Activated naive CD8-positive, alpha-beta T cell (primary cell): ENCODE measurements around the gene CSNK2B.

Experiments used
- H3K27ac Mint-ChIP-seq: one replicate; pipeline ENCODE4 v1.8.0; 2021; ENCODE audit warnings: mixed read lengths
- H3K27me3 Mint-ChIP-seq: one replicate; pipeline ENCODE4 v1.8.0; 2021; ENCODE audit warnings: mixed read lengths
- H3K36me3 Mint-ChIP-seq: one replicate; pipeline ENCODE4 v1.8.0; 2021; ENCODE audit warnings: mixed read lengths
- H3K4me1 Mint-ChIP-seq: one replicate; pipeline ENCODE4 v1.8.0; 2021; ENCODE audit warnings: low read depth, mixed read lengths
- H3K4me3 Mint-ChIP-seq: one replicate; pipeline ENCODE4 v1.8.0; 2021; ENCODE audit warnings: mild to moderate bottlenecking, mixed read lengths
- H3K9me3 Mint-ChIP-seq: one replicate; pipeline ENCODE4 v1.8.0; 2021; ENCODE audit warnings: low read depth, mixed read lengths

CSNK2B gene

GRCh38 chr6:31665501-31666336 is at the start of gene CSNK2B:
Gene CSNK2B (plus strand): TSS chr6:31666080. CDS start chr6:31666832, 752 bp downstream.
- Mint-ChIP-seq H3K4me3 (peak within 1 kb of the TSS; percentile 93), H3K9me3 (no peaks in the 10 kb centered on the region), H3K27me3 (no peaks in the 10 kb centered on the region), H3K27ac (peak within 1 kb of the TSS; percentile 97), H3K36me3 (peaks cover 16% of the 10 kb centered on the region), H3K4me1 (peaks cover 60% of the 10 kb centered on the region)

- Mint-ChIP-seq H3K36me3 (peaks cover 2% of the 10 kb centered on the region), H3K27me3 (no peaks in the 10 kb centered on the region), H3K27ac (peak overlapping the region; percentile 97), H3K4me3 (peak overlapping the region; percentile 89), H3K9me3 (no peaks in the 10 kb centered on the region), H3K4me1 (peaks cover 50% of the 10 kb centered on the region)
Measured at GRCh38 chr6:31617010-31617409, 48.9 kb upstream of the CSNK2B start.

GRCh38 chr6:31619805-31620585 is 45.9 kb upstream of the CSNK2B start:
- peak overlapping the region; percentile 97 for H3K27ac Mint-ChIP-seq
- H3K27me3 Mint-ChIP-seq: no peaks in the 10 kb centered on the region

GRCh38 chr6:31620586-31621319 is 45.1 kb upstream of the CSNK2B start, which contains the start of gene PRRC2A:
Gene PRRC2A (plus strand): TSS chr6:31620715. CDS start chr6:31622790, 2,075 bp downstream.
- Mint-ChIP-seq H3K27ac (peak within 1 kb of the TSS; percentile 98), H3K27me3 (no peaks in the 10 kb centered on the region), H3K9me3 (no peaks in the 10 kb centered on the region), H3K4me3 (peak within 1 kb of the TSS; percentile 99), H3K4me1 (peaks cover 44% of the 10 kb centered on the region), H3K36me3 (peaks cover 7% of the 10 kb centered on the region)

More at GRCh38 chr6:31619805-31620585, 45.9 kb upstream of the CSNK2B start:
- Mint-ChIP-seq H3K4me3 (peak overlapping the region; percentile 99), H3K36me3 (peaks cover 7% of the 10 kb centered on the region), H3K9me3 (no peaks in the 10 kb centered on the region), H3K4me1 (peaks cover 52% of the 10 kb centered on the region)

GRCh38 chr6:31621320-31621939 is 44.5 kb upstream of the CSNK2B start:
- H3K4me3 Mint-ChIP-seq: peak overlapping the region; percentile 99
- peak overlapping the region; percentile 98 for H3K27ac Mint-ChIP-seq

GRCh38 chr6:31621991-31622390 is 43.9 kb upstream of the CSNK2B start:
- Mint-ChIP-seq H3K4me3 (peak overlapping the region; percentile 99), H3K4me1 (peaks cover 32% of the 10 kb centered on the region), H3K27ac (peak overlapping the region; percentile 98), H3K36me3 (peaks cover 7% of the 10 kb centered on the region), H3K27me3 (no peaks in the 10 kb centered on the region), H3K9me3 (no peaks in the 10 kb centered on the region)

More at GRCh38 chr6:31621320-31621939, 44.5 kb upstream of the CSNK2B start:
- peaks cover 37% of the 10 kb centered on the region for H3K4me1 Mint-ChIP-seq
- H3K36me3 Mint-ChIP-seq: peaks cover 7% of the 10 kb centered on the region
- H3K27me3 Mint-ChIP-seq: no peaks in the 10 kb centered on the region
- no peaks in the 10 kb centered on the region for H3K9me3 Mint-ChIP-seq

GRCh38 chr6:31622684-31623091 is 43.2 kb upstream of the CSNK2B start:
- no peaks in the 10 kb centered on the region for H3K27me3 Mint-ChIP-seq
- H3K4me3 Mint-ChIP-seq: peak overlapping the region; percentile 99
- H3K36me3 Mint-ChIP-seq: peaks cover 7% of the 10 kb centered on the region
- no peaks in the 10 kb centered on the region for H3K9me3 Mint-ChIP-seq
- H3K4me1 Mint-ChIP-seq: peaks cover 27% of the 10 kb centered on the region
- H3K27ac Mint-ChIP-seq: peak overlapping the region; percentile 98

- Mint-ChIP-seq H3K9me3 (no peaks in the 10 kb centered on the region), H3K4me1 (peaks cover 23% of the 10 kb centered on the region), H3K4me3 (no peak overlapping the region), H3K27ac (no peak overlapping the region), H3K36me3 (peaks cover 7% of the 10 kb centered on the region), H3K27me3 (no peaks in the 10 kb centered on the region)
Measured at GRCh38 chr6:31624070-31624469, 41.8 kb upstream of the CSNK2B start.

GRCh38 chr6:31626952-31627351 is 38.9 kb upstream of the CSNK2B start:
- Mint-ChIP-seq H3K36me3 (peaks cover 5% of the 10 kb centered on the region), H3K27ac (peak overlapping the region; percentile 54)

GRCh38 chr6:31627690-31628287 is 38.1 kb upstream of the CSNK2B start:
- Mint-ChIP-seq H3K27ac (peak overlapping the region; percentile 56), H3K4me3 (no peak overlapping the region)

More at GRCh38 chr6:31626952-31627351, 38.9 kb upstream of the CSNK2B start:
- no peak overlapping the region for H3K4me3 Mint-ChIP-seq
- H3K27me3 Mint-ChIP-seq: no peaks in the 10 kb centered on the region
- H3K9me3 Mint-ChIP-seq: no peaks in the 10 kb centered on the region
- H3K4me1 Mint-ChIP-seq: peaks cover 12% of the 10 kb centered on the region

GRCh38 chr6:31629014-31629413 is 36.9 kb upstream of the CSNK2B start:
- no peak overlapping the region for H3K27ac Mint-ChIP-seq
- H3K36me3 Mint-ChIP-seq: no peaks in the 10 kb centered on the region
- H3K27me3 Mint-ChIP-seq: no peaks in the 10 kb centered on the region
- H3K9me3 Mint-ChIP-seq: no peaks in the 10 kb centered on the region
- no peak overlapping the region for H3K4me3 Mint-ChIP-seq
- peaks cover 2% of the 10 kb centered on the region for H3K4me1 Mint-ChIP-seq

More at GRCh38 chr6:31627690-31628287, 38.1 kb upstream of the CSNK2B start:
- Mint-ChIP-seq H3K36me3 (no peaks in the 10 kb centered on the region), H3K4me1 (peaks cover 3% of the 10 kb centered on the region), H3K27me3 (no peaks in the 10 kb centered on the region), H3K9me3 (no peaks in the 10 kb centered on the region)

- no peak overlapping the region for H3K27ac Mint-ChIP-seq
- H3K36me3 Mint-ChIP-seq: no peaks in the 10 kb centered on the region
- no peaks in the 10 kb centered on the region for H3K27me3 Mint-ChIP-seq
- H3K9me3 Mint-ChIP-seq: no peaks in the 10 kb centered on the region
- no peak overlapping the region for H3K4me3 Mint-ChIP-seq
- H3K4me1 Mint-ChIP-seq: peaks cover 2% of the 10 kb centered on the region
Measured at GRCh38 chr6:31630177-31630934, 35.5 kb upstream of the CSNK2B start.

GRCh38 chr6:31631209-31631608 is 34.7 kb upstream of the CSNK2B start:
- H3K4me3 Mint-ChIP-seq: no peak overlapping the region
- H3K36me3 Mint-ChIP-seq: peaks cover 3% of the 10 kb centered on the region
- H3K9me3 Mint-ChIP-seq: no peaks in the 10 kb centered on the region
- H3K4me1 Mint-ChIP-seq: peaks cover 2% of the 10 kb centered on the region
- H3K27me3 Mint-ChIP-seq: no peaks in the 10 kb centered on the region
- no peak overlapping the region for H3K27ac Mint-ChIP-seq
